Hair follicle dermal papilla cell (primary cell): ENCODE measurements around the gene TXNDC16. TPM values are rescaled to one million over a fixed set of nuclear protein-coding genes. Genes with fewer than 3 reads are reported as not detected.

Experiments used
- total RNA-seq: library from RNA; depleted of rRNA; stranded (reverse); fragments of >200 nt; gene quantifications from 2 replicates; pipeline ENCODE4 v1.2.3, GENCODE V29; 2012

TXNDC16 gene, protein sequence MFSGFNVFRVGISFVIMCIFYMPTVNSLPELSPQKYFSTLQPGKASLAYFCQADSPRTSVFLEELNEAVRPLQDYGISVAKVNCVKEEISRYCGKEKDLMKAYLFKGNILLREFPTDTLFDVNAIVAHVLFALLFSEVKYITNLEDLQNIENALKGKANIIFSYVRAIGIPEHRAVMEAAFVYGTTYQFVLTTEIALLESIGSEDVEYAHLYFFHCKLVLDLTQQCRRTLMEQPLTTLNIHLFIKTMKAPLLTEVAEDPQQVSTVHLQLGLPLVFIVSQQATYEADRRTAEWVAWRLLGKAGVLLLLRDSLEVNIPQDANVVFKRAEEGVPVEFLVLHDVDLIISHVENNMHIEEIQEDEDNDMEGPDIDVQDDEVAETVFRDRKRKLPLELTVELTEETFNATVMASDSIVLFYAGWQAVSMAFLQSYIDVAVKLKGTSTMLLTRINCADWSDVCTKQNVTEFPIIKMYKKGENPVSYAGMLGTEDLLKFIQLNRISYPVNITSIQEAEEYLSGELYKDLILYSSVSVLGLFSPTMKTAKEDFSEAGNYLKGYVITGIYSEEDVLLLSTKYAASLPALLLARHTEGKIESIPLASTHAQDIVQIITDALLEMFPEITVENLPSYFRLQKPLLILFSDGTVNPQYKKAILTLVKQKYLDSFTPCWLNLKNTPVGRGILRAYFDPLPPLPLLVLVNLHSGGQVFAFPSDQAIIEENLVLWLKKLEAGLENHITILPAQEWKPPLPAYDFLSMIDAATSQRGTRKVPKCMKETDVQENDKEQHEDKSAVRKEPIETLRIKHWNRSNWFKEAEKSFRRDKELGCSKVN
- total RNA-seq, result 3.6 and 5.5 TPM in 2 replicates

DNA sequence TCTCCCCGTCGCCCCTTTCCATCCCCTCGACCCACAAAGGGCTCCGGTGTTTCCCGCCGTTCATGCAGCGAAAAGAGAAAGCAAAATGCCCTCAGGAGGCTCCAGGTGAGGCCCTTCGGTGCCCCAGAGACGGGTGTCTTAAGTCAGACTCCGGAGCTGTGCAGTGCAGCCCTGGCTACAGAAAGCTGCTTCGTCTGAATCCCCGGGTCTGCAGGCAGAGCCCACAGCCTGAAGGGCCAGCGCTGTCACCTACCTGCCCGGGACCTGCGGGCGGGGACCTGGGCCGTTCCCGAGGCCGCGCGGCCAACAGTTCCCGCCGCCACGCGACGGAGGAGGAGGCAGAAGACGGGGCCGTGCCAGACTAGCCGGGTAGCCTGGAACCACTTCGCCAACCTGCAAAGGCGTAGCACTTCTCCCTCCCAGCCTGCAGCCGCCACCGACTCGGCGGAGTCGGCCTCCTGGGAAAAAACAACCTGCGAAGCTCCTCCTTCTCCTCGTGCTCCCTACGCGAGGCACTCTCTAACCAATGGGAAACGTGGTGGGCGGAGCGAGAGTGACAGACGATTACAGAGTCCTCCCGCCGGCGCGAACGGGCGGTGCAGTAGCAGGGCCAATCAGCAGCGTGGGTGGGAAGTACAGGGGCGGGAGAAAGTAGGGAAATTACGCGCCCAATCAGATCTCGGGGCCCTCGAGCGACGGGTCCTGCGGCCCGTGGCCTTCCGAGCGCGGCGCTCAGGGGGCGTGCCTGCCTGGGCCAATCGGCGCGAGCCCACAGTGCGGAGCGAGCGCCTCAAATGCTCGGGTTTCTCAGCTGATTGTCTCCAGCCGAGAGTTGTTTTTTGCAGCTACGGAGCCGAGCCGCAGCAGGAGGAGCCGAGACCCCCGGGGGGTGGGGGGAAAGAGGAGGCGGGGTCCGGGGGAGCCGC lies at the start of gene TXNDC16, which contains the start of gene GPR137C:
Gene TXNDC16, minus strand, starts transcription at position 443 of the 926 bp plus-strand sequence. CDS start 8,948 bp downstream, outside the sequence.
Gene GPR137C, plus strand, starts transcription at position 774 of the 926 bp plus-strand sequence. CDS start 312 bp downstream, outside the sequence.

Other genes with a start within 250 kb of the TXNDC16 start
- gene PTGER2, start 238.2 kb downstream of the TXNDC16 start, total RNA-seq, result 0.97 and 1.1 TPM in 2 replicates
- 0.12 and 0.49 TPM in 2 replicates for gene GPR137C, start 331 bp upstream of the TXNDC16 start, total RNA-seq
- 51.5 and 59.9 TPM in 2 replicates for gene ERO1A, start 143.1 kb upstream of the TXNDC16 start, total RNA-seq
- 56.6 and 63.1 TPM in 2 replicates for gene PSMC6, start 154.7 kb upstream of the TXNDC16 start, total RNA-seq
- 25.0 and 25.1 TPM in 2 replicates for gene STYX, start 177.7 kb upstream of the TXNDC16 start, total RNA-seq
- gene GNPNAT1, start 239.1 kb upstream of the TXNDC16 start, total RNA-seq, result 23.6 and 26.6 TPM in 2 replicates